HepG2 (cell line): ENCODE data around the gene MEA1. TPM values are rescaled to one million over a fixed set of nuclear protein-coding genes. Genes with fewer than 3 reads are reported as not detected.

Source experiments
- ARNT ChIP-seq: fragments of 450-650 bp; IDR thresholded peaks from 2 replicates; pipeline ENCODE4 v1.6.1; 2017
- CBX5 ChIP-seq: sonication (generic); formaldehyde crosslinking; IDR thresholded peaks from 2 replicates; pipeline ENCODE4 v1.4.0; 2020; ENCODE audit warnings: missing genetic modification reagents, borderline replicate concordance
- CHD4 ChIP-seq: fragments of 200-600 bp; sonication (generic); IDR thresholded peaks from 2 replicates; pipeline ENCODE4 v1.7.0; 2017; ENCODE audit warnings: mild to moderate bottlenecking, low read length, borderline replicate concordance
- DMAP1 ChIP-seq: IDR thresholded peaks from 2 replicates; pipeline ENCODE4 v1.6.1; 2016
- FOXA1 ChIP-seq, 2 experiments: fragments of 450-650 bp in 1 of 2; sonication (generic) in 1 of 2; formaldehyde crosslinking in 1 of 2; IDR thresholded peaks; 2 replicates each; pipeline versions ENCODE4 v1.4.0 to v1.6.1; 2016 to 2020; ENCODE audit warnings: missing genetic modification reagents in 1 of 2
- HMG20B ChIP-seq: conservative IDR thresholded peaks from 2 replicates; pipeline ENCODE4 v1.6.1; 2016; ENCODE audit warnings: missing genetic modification reagents, missing compliant biosample characterization
- KDM2A ChIP-seq: sonication (generic); formaldehyde crosslinking; IDR thresholded peaks from 2 replicates; pipeline ENCODE4 v1.4.0; 2020; ENCODE audit warnings: low read depth, missing genetic modification reagents, borderline replicate concordance
- KLF6 ChIP-seq: IDR thresholded peaks from 2 replicates; pipeline ENCODE4 v1.8.0; 2016; ENCODE audit warnings: missing biosample characterization, missing genetic modification reagents
- SMC3 ChIP-seq: IDR thresholded peaks from 2 replicates; pipeline ENCODE4 v1.6.1; 2011; ENCODE audit warnings: low read length, improper control_type of control experiment
- TAF1 ChIP-seq: sonication (generic); formaldehyde crosslinking; IDR thresholded peaks from 2 replicates; pipeline ENCODE4 v1.4.0; 2020; ENCODE audit warnings: missing genetic modification reagents
- TCF12 ChIP-seq, 2 experiments: fragments of 450-650 bp in 1 of 2; sonication (generic) in 1 of 2; formaldehyde crosslinking in 1 of 2; IDR thresholded peaks; 2 replicates each; pipeline versions ENCODE4 v1.6.1 to v1.8.0; 2017 to 2022; ENCODE audit warnings: antibody characterized with exemption in 1 of 2, mild to moderate bottlenecking in 1 of 2, missing genetic modification reagents in 1 of 2, moderate library complexity in 1 of 2
- TEAD2 ChIP-seq: sonication (generic); formaldehyde crosslinking; IDR thresholded peaks from 2 replicates; pipeline ENCODE4 v1.9.0; 2021; ENCODE audit warnings: missing genetic modification reagents
- ZMYM2 ChIP-seq: sonication (generic); formaldehyde crosslinking; IDR thresholded peaks from 2 replicates; pipeline ENCODE4 v1.8.0; 2022; ENCODE audit warnings: mild to moderate bottlenecking, missing genetic modification reagents
- ZNF124 ChIP-seq: sonication (generic); formaldehyde crosslinking; IDR thresholded peaks from 2 replicates; pipeline ENCODE4 v1.4.0; 2020; ENCODE audit warnings: missing genetic modification reagents
- ZNF501 ChIP-seq: sonication (generic); formaldehyde crosslinking; IDR thresholded peaks from 2 replicates; pipeline ENCODE4 v1.5.1; 2020; ENCODE audit warnings: mild to moderate bottlenecking, moderate library complexity, missing genetic modification reagents
- ZSCAN20 ChIP-seq: sonication (generic); formaldehyde crosslinking; IDR thresholded peaks from 2 replicates; pipeline ENCODE4 v1.4.0; 2020; ENCODE audit warnings: missing genetic modification reagents, mild to moderate bottlenecking, borderline replicate concordance
- polyA plus RNA-seq, 8 experiments: library from polyadenylated mRNA; depleted of rRNA in 3 of 8; stranded (reverse) in 7 of 8; unstranded in 1 of 8; fragments of >200 nt; fragmentation: Illumina TruSeq in 4 of 8; extraction: Trizol in 4 of 8; gene quantifications; 2 replicates each; pipeline versions ENCODE4 v1.2.1 to v1.2.3, GENCODE V29; 2011 to 2016; ENCODE audit warnings: low read depth in 4 of 8, missing spikeins in 1 of 8, mixed read lengths in 1 of 8; ENCODE audit not compliant: insufficient read depth in 1 of 8
- total RNA-seq, 5 experiments: library from RNA; depleted of rRNA; stranded (reverse); fragments of >200 nt; fragmentation: Illumina TruSeq; extraction: Trizol; gene quantifications; 2 replicates each; pipeline ENCODE4 v1.2.3, GENCODE V29; 2016; ENCODE audit warnings: low read depth in 1 of 5
- TF ChIP-seq, protein P1 (sequence below): sonication (generic); formaldehyde crosslinking; IDR thresholded peaks from 2 replicates; pipeline ENCODE4 v1.5.0; 2020; ENCODE audit warnings: mild to moderate bottlenecking, missing genetic modification reagents, borderline replicate concordance
- TF ChIP-seq, protein P2 (sequence below): sonication (generic); formaldehyde crosslinking; IDR thresholded peaks from 2 replicates; pipeline ENCODE4 v1.5.0; 2020; ENCODE audit warnings: missing genetic modification reagents
- TF ChIP-seq, protein P3 (sequence below): sonication (generic); formaldehyde crosslinking; IDR thresholded peaks from 2 replicates; pipeline ENCODE4 v1.5.1; 2020; ENCODE audit warnings: mild to moderate bottlenecking, missing genetic modification reagents, moderate library complexity

MEA1 gene
- total and polyA plus RNA-seq, 2 of the 13 experiments (the other 11 are each of a cell fraction or from before 2014, with no cell fraction given) = 75.6 to 86.2 TPM

DNA sequence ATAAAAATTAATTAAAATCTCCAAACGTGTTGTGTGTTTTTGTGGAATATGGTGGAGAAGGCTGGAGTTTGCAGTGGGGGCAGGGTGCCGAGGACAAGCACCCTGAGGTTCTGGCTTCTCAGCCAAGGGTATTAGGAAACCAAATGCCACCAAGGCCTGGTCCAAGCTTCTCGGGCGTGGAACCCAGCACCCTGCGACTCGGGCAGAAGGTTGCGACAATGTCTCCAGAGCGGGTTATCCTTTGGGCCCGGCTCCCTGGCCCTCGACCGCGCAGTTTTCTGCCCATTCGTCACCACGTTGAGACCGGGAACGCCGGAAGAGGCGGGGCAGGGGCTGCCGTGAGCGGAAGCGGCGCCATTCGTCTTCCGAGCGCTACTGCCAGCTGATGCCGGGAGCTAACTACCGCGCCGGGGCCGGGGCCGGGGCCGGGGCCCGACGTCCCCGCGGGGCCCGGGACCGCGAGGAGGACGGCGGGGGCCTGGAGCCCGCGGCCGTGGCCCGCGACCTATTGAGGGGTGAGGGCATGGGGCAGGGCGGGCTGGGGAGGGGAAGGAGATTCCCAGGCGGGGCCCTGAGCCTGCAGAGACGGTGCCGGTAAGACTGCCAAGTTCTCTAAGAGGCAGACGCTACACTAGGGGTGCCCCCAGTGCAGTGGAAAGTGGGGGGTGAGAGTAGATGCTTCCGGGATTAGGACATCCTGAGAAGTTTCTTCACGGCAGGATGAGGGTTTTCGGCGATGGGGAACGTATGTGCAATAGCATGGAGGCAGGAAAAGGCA is 7.7 kb upstream of the MEA1 start, which contains the start of gene RRP36 (continued):
- TF ChIP-seq, protein P1, sequence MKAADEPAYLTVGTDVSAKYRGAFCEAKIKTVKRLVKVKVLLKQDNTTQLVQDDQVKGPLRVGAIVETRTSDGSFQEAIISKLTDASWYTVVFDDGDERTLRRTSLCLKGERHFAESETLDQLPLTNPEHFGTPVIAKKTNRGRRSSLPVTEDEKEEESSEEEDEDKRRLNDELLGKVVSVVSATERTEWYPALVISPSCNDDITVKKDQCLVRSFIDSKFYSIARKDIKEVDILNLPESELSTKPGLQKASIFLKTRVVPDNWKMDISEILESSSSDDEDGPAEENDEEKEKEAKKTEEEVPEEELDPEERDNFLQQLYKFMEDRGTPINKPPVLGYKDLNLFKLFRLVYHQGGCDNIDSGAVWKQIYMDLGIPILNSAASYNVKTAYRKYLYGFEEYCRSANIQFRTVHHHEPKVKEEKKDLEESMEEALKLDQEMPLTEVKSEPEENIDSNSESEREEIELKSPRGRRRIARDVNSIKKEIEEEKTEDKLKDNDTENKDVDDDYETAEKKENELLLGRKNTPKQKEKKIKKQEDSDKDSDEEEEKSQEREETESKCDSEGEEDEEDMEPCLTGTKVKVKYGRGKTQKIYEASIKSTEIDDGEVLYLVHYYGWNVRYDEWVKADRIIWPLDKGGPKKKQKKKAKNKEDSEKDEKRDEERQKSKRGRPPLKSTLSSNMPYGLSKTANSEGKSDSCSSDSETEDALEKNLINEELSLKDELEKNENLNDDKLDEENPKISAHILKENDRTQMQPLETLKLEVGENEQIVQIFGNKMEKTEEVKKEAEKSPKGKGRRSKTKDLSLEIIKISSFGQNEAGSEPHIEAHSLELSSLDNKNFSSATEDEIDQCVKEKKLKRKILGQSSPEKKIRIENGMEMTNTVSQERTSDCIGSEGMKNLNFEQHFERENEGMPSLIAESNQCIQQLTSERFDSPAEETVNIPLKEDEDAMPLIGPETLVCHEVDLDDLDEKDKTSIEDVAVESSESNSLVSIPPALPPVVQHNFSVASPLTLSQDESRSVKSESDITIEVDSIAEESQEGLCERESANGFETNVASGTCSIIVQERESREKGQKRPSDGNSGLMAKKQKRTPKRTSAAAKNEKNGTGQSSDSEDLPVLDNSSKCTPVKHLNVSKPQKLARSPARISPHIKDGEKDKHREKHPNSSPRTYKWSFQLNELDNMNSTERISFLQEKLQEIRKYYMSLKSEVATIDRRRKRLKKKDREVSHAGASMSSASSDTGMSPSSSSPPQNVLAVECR = peak; percentile 81
- TF ChIP-seq DMAP1 (CRISPR knock-in tag) (peak; percentile 76; the same call in 1 of the 2 replicates), SMC3 (no peak), HMG20B (CRISPR knock-in tag) (no peak), CBX5 (CRISPR knock-in tag) (no peak; the same call in 1 of the 2 replicates), KDM2A (CRISPR knock-in tag) (peak; percentile 100), KLF6 (CRISPR knock-in tag) (0 out of 2 replicates have a peak, but pooled peaks have one; percentile 63), TCF12 (IDR thresholded peaks at IDR 0.05) (no peak), TCF12 (CRISPR knock-in tag; IDR thresholded peaks at IDR 0.05) (0 out of 2 replicates have a peak, but pooled peaks have one; percentile 17), ARNT (no peak), ZSCAN20 (CRISPR knock-in tag) (0 out of 2 replicates have a peak, but pooled peaks have one; percentile 25), ZNF124 (peak; percentile 56; the same call in 1 of the 2 replicates), ZMYM2 (CRISPR knock-in tag) (no peak; the same call in 1 of the 2 replicates), TEAD2 (CRISPR knock-in tag) (no peak), FOXA1 (IDR thresholded peaks at IDR 0.05) (no peak), FOXA1 (CRISPR knock-in tag; IDR thresholded peaks at IDR 0.05) (no peak), ZNF501 (peak; percentile 68; the same call in 1 of the 2 replicates), TAF1 (CRISPR knock-in tag) (peak; percentile 79), CHD4 (no peak)
- TF ChIP-seq, protein P2, sequence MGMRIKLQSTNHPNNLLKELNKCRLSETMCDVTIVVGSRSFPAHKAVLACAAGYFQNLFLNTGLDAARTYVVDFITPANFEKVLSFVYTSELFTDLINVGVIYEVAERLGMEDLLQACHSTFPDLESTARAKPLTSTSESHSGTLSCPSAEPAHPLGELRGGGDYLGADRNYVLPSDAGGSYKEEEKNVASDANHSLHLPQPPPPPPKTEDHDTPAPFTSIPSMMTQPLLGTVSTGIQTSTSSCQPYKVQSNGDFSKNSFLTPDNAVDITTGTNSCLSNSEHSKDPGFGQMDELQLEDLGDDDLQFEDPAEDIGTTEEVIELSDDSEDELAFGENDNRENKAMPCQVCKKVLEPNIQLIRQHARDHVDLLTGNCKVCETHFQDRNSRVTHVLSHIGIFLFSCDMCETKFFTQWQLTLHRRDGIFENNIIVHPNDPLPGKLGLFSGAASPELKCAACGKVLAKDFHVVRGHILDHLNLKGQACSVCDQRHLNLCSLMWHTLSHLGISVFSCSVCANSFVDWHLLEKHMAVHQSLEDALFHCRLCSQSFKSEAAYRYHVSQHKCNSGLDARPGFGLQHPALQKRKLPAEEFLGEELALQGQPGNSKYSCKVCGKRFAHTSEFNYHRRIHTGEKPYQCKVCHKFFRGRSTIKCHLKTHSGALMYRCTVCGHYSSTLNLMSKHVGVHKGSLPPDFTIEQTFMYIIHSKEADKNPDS (CRISPR knock-in tag) = no peak
- TF ChIP-seq, protein P3, sequence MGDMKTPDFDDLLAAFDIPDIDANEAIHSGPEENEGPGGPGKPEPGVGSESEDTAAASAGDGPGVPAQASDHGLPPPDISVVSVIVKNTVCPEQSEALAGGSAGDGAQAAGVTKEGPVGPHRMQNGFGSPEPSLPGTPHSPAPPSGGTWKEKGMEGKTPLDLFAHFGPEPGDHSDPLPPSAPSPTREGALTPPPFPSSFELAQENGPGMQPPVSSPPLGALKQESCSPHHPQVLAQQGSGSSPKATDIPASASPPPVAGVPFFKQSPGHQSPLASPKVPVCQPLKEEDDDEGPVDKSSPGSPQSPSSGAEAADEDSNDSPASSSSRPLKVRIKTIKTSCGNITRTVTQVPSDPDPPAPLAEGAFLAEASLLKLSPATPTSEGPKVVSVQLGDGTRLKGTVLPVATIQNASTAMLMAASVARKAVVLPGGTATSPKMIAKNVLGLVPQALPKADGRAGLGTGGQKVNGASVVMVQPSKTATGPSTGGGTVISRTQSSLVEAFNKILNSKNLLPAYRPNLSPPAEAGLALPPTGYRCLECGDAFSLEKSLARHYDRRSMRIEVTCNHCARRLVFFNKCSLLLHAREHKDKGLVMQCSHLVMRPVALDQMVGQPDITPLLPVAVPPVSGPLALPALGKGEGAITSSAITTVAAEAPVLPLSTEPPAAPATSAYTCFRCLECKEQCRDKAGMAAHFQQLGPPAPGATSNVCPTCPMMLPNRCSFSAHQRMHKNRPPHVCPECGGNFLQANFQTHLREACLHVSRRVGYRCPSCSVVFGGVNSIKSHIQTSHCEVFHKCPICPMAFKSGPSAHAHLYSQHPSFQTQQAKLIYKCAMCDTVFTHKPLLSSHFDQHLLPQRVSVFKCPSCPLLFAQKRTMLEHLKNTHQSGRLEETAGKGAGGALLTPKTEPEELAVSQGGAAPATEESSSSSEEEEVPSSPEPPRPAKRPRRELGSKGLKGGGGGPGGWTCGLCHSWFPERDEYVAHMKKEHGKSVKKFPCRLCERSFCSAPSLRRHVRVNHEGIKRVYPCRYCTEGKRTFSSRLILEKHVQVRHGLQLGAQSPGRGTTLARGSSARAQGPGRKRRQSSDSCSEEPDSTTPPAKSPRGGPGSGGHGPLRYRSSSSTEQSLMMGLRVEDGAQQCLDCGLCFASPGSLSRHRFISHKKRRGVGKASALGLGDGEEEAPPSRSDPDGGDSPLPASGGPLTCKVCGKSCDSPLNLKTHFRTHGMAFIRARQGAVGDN = peak; percentile 96
